A549 (cell line): Measurements from ENCODE around the gene RBM18. TPM values are rescaled to one million over a fixed set of nuclear protein-coding genes. Genes with fewer than 3 reads are reported as not detected.
A peak's percentile ranks its signal among the peaks of the same experiment; 100 is the strongest.

Experiments
- ATAC-seq, 2 experiments: fragments of 200-7000 bp in 1 of 2; fragments of >200 bp in 1 of 2; cut with Nextera tagmentation in 1 of 2; cut with Tn5 transposase in 1 of 2; 3 replicates each; pipeline versions ENCODE4 v1.8.0 to v1.9.1; 2018 to 2020; ENCODE audit warnings: mild to moderate bottlenecking in 1 of 2, moderate library complexity in 1 of 2
- CTCF ChIA-PET: fragments of 300-600 bp; sonication (Branson Sonifier 250); formaldehyde crosslinking; extraction: SDS; loops from one replicate; lab custom pipeline; 2021; ENCODE audit warnings: antibody characterized with exemption, inconsistent platforms; lab: Yijun Ruan, JAX
- POLR2A ChIA-PET: fragments of 350-600 bp; formaldehyde crosslinking; extraction: SDS; loops from one replicate; lab custom pipeline; 2021; ENCODE audit warnings: antibody characterized with exemption, inconsistent platforms; lab: Yijun Ruan, JAX
- DNase-seq, 2 experiments: peaks; one replicate each; pipeline versions ENCODE4 v3.0.0 to v3.0.0-alpha.2; 2011 to 2016; ENCODE audit warnings: low read depth in 1 of 2, low spot score in 1 of 2
- FAIRE-seq: peaks from 2 replicates; lab custom pipeline; 2011; peaks lifted over from hg19 to GRCh38; lab: Jason Lieb, UNC
- H3K27ac ChIP-seq, 2 experiments: fragments of >200 bp; sonication (Bioruptor Twin); formaldehyde crosslinking; 3 replicates each; pipeline ENCODE4 v1.5.1; 2016 to 2017
- H3K4me1 ChIP-seq: fragments of >200 bp; sonication (Bioruptor Twin); formaldehyde crosslinking; 3 replicates; pipeline ENCODE4 v1.6.1; 2016
- H3K4me2 ChIP-seq: fragments of >200 bp; sonication (Bioruptor Twin); formaldehyde crosslinking; 3 replicates; pipeline ENCODE4 v1.6.1; 2016
- H3K4me3 ChIP-seq: fragments of >200 bp; sonication (Bioruptor Twin); formaldehyde crosslinking; 3 replicates; pipeline ENCODE4 v1.5.1; 2016
- H3K9me3 ChIP-seq: fragments of >200 bp; sonication (Bioruptor Twin); formaldehyde crosslinking; 3 replicates; pipeline ENCODE4 v1.6.1; 2016
- BCL3 ChIP-seq: fragments of >200 bp; sonication (Bioruptor Twin); formaldehyde crosslinking; IDR thresholded peaks from 3 replicates; pipeline ENCODE4 v1.6.1; 2016
- CBX8 ChIP-seq: fragments of 200-600 bp; sonication (generic); IDR thresholded peaks from 2 replicates; pipeline ENCODE4 v1.6.1; 2016
- FOSB ChIP-seq: fragments of 250-450 bp; sonication (Bioruptor Pico); IDR thresholded peaks from 2 replicates; pipeline ENCODE4 v1.5.0; 2020; ENCODE audit warnings: mild to moderate bottlenecking, moderate library complexity
- FOSL2 ChIP-seq, 2 experiments: fragments of 450-650 bp in 1 of 2; fragments of >200 bp in 1 of 2; sonication (Bioruptor Twin) in 1 of 2; formaldehyde crosslinking; IDR thresholded peaks; 2 replicates each; pipeline versions ENCODE4 v1.5.0 to v1.6.1; 2016 to 2020; ENCODE audit warnings: mild to moderate bottlenecking in 1 of 2, moderate library complexity in 1 of 2
- HES2 ChIP-seq: fragments of >200 bp; sonication (Bioruptor Twin); formaldehyde crosslinking; IDR thresholded peaks from 2 replicates; pipeline ENCODE4 v1.6.1; 2016
- HEYL ChIP-seq: fragments of 250-450 bp; sonication (Bioruptor Pico); IDR thresholded peaks from 2 replicates; pipeline ENCODE4 v1.8.0; 2021; ENCODE audit warnings: mild to moderate bottlenecking, moderate library complexity
- HMGXB4 ChIP-seq: fragments of 250-450 bp; sonication (Bioruptor Pico); IDR thresholded peaks from 2 replicates; pipeline ENCODE4 v1.5.0; 2021; ENCODE audit warnings: mild to moderate bottlenecking, moderate library complexity, borderline replicate concordance
- HOXB13 ChIP-seq: fragments of 250-450 bp; sonication (Bioruptor Pico); IDR thresholded peaks from 2 replicates; pipeline ENCODE4 v1.5.0; 2020; ENCODE audit warnings: low read depth, mild to moderate bottlenecking, moderate library complexity
- HOXB5 ChIP-seq: fragments of 250-450 bp; sonication (Bioruptor Pico); IDR thresholded peaks from 2 replicates; pipeline ENCODE4 v1.5.0; 2020; ENCODE audit warnings: mild to moderate bottlenecking, moderate library complexity
- MYC ChIP-seq: IDR thresholded peaks from 2 replicates; pipeline ENCODE4 v1.6.1; 2012; ENCODE audit warnings: mild to moderate bottlenecking, inconsistent platforms, low read length, improper control_type of control experiment, borderline replicate concordance
- NR3C1 ChIP-seq: fragments of >200 bp; sonication (Bioruptor Twin); formaldehyde crosslinking; IDR thresholded peaks from 3 replicates; pipeline ENCODE4 v1.6.1; 2017
- PBX3 ChIP-seq: IDR thresholded peaks from 2 replicates; pipeline ENCODE4 v1.6.1; 2012
- RAD21 ChIP-seq, 2 experiments: fragments of >200 bp in 1 of 2; sonication (Bioruptor Twin) in 1 of 2; formaldehyde crosslinking in 1 of 2; IDR thresholded peaks in 1 of 2; conservative IDR thresholded peaks in 1 of 2; 2 replicates in 1 of 2; 3 replicates in 1 of 2; pipeline ENCODE4 v1.6.1; 2012 to 2018; ENCODE audit warnings: inconsistent platforms in 1 of 2
- RARB ChIP-seq: fragments of 250-450 bp; sonication (Bioruptor Pico); IDR thresholded peaks from 2 replicates; pipeline ENCODE4 v1.8.0; 2021; ENCODE audit warnings: mild to moderate bottlenecking, moderate library complexity
- REST ChIP-seq: fragments of 200-600 bp; sonication (generic); IDR thresholded peaks from 2 replicates; pipeline ENCODE4 v1.6.1; 2016; ENCODE audit warnings: antibody characterized with exemption, mild to moderate bottlenecking, moderate library complexity
- WGBS: methylation state at CpG from one replicate; pipeline ENCODE4 v1.1.6; 2017; ENCODE audit errors: missing lambda C conversion rate; 5-methylcytosine and 5-hydroxymethylcytosine counted together
- polyA plus RNA-seq, 4 experiments: library from polyadenylated mRNA; depleted of rRNA in 3 of 4; stranded (reverse); fragments of >200 nt; fragmentation: RNase III in 1 of 4; extraction: RNeasy Plus Mini Kit Qiagen cat#74134 plus additional on column Dnase treatment in 1 of 4; gene quantifications; 2 replicates in 3 of 4; 3 replicates in 1 of 4; pipeline ENCODE4 v1.2.3, GENCODE V29; 2011 to 2017

The RBM18 gene
- polyA plus RNA-seq, 2 of the 4 experiments (the other 2 are of a cell fraction) = 13.8 to 52.3 TPM

GRCh38 chr9:122192914-122193525, 71.6 kb downstream of the RBM18 start:
- POLR2A ChIA-PET = no interaction called here
- no peak for DNase-seq
- WGBS = 80% methylated on average over 16 of the region's 16 CpGs
- TF ChIP-seq HOXB5 (CRISPR knock-in tag) (no peak), FOSL2 (IDR thresholded peaks at IDR 0.05) (no peak), FOSL2 (CRISPR knock-in tag; IDR thresholded peaks at IDR 0.05) (no peak)
- CTCF ChIA-PET = interaction anchor here (0.8 to 2.1 kb wide), 6 partner anchors 14 to 94 kb away, joined by 3 to 6 read pairs (median 3); partner anchors contain the start of genes MORN5 and NDUFA8
- no peak for ATAC-seq
- Histone ChIP-seq H3K9me3 (no peaks in the 10 kb centered on the region), H3K4me2 (no peak overlapping the region), H3K4me3 (no peak overlapping the region), H3K27ac (no peak overlapping the region), H3K4me1 (peaks cover 10% of the 10 kb centered on the region)
- FAIRE-seq = no peak

- 73% methylated on average over 5 of the region's 5 CpGs for WGBS
- Histone ChIP-seq H3K4me3 (no peak overlapping the region), H3K4me1 (peaks cover 10% of the 10 kb centered on the region), H3K27ac (no peak overlapping the region), H3K9me3 (no peaks in the 10 kb centered on the region), H3K4me2 (no peak overlapping the region)
- FAIRE-seq (no peak), DNase-seq (peak in 1 of 2 experiments; percentile 35), ATAC-seq (peak in 1 of 2 experiments; percentile 46; a peak in 3 of 6 replicates)
- TF ChIP-seq HOXB13 (no peak), RAD21 (conservative IDR thresholded peaks at IDR 0.05 in 1 of 2, IDR thresholded peaks at IDR 0.05 in 1 of 2) (peak in 1 of 2 experiments; percentile 4; a peak in 1 of 5 replicates)
- ChIA-PET POLR2A (no interaction called here), CTCF (interaction anchor here (0.8 to 1.5 kb wide), 5 partner anchors 14 to 93 kb away, joined by 3 to 5 read pairs (median 3); no protein-coding TSS in a partner anchor)
Observed at GRCh38 chr9:122192261-122192875, 72.3 kb downstream of the RBM18 start.

- ChIA-PET POLR2A (no interaction called here), CTCF (interaction anchor here (0.6 to 1.5 kb wide), 5 partner anchors 23 to 580 kb away, joined by 3 to 5 read pairs (median 4); no protein-coding TSS in a partner anchor)
- no peak overlapping the region for H3K4me3 ChIP-seq
- no peaks in the 10 kb centered on the region for H3K9me3 ChIP-seq
- no peak for FAIRE-seq
- TF ChIP-seq MYC = no peak
- TF ChIP-seq CBX8 = no peak
- TF ChIP-seq FOSL2 (IDR thresholded peaks at IDR 0.05) = no peak
- TF ChIP-seq FOSL2 (CRISPR knock-in tag; IDR thresholded peaks at IDR 0.05) = no peak
- no peak for TF ChIP-seq PBX3
- no peak for TF ChIP-seq FOSB
- no peak for TF ChIP-seq HEYL (CRISPR knock-in tag)
- no peak for TF ChIP-seq NR3C1
- no peak for TF ChIP-seq REST
- TF ChIP-seq HES2 = no peak
- TF ChIP-seq HMGXB4 (CRISPR knock-in tag) = no peak
- TF ChIP-seq RARB (CRISPR knock-in tag) = no peak
- TF ChIP-seq BCL3 = no peak
- TF ChIP-seq HOXB13 = no peak
- no peak overlapping the region for H3K4me2 ChIP-seq
- DNase-seq = no peak
- H3K27ac ChIP-seq = peak overlapping the region in 1 of 2 experiments; percentile 43; a peak in 1 of 6 replicates
- peaks cover 10% of the 10 kb centered on the region for H3K4me1 ChIP-seq
- ATAC-seq = no peak; a peak in 1 of 6 replicates
- WGBS = 82% methylated on average over 11 of the region's 11 CpGs
Observed at GRCh38 chr9:122191584-122191983, 73.1 kb downstream of the RBM18 start.
